Endothelial cell of umbilical vein (primary cell): ENCODE measurements around the gene ORM2.

ENCODE experiments used
- EZH2 ChIP-seq: IDR thresholded peaks from 2 replicates; pipeline ENCODE4 v1.6.1; 2012; ENCODE audit warnings: borderline replicate concordance, low read depth, mild to moderate bottlenecking, moderate library complexity, low read length, inconsistent platforms; ENCODE audit not compliant: severe bottlenecking
- GATA2 ChIP-seq: IDR thresholded peaks from 2 replicates; pipeline ENCODE4 v1.7.0; 2011; ENCODE audit warnings: low read depth, mild to moderate bottlenecking, moderate library complexity, mixed read lengths, low read length; ENCODE audit not compliant: insufficient read length, insufficient read depth
- JUN ChIP-seq: IDR thresholded peaks from 2 replicates; pipeline ENCODE4 v1.6.1; 2011; ENCODE audit warnings: borderline replicate concordance, low read depth; ENCODE audit not compliant: insufficient read length, insufficient read depth
- MYC ChIP-seq: IDR thresholded peaks from one replicate; pipeline ENCODE4 v1.6.1; 2011; ENCODE audit warnings: mild to moderate bottlenecking, low read depth, low read length
- POLR2A ChIP-seq: IDR thresholded peaks from 2 replicates; pipeline ENCODE4 v1.6.1; 2012; ENCODE audit warnings: low read depth, mild to moderate bottlenecking, control low read depth, low read length
- POLR2AphosphoS5 ChIP-seq: IDR thresholded peaks from 2 replicates; pipeline ENCODE4 v1.6.1; 2012; ENCODE audit warnings: low read depth, mild to moderate bottlenecking, control low read depth, low read length, moderate library complexity; ENCODE audit not compliant: insufficient read depth
- TF ChIP-seq, protein P1 (sequence below), 2 donors: IDR thresholded peaks; 1 replicate in 1 of 2; 2 replicates in 1 of 2; pipeline ENCODE4 v1.5.1; 2011; ENCODE audit warnings: low read length in 2 of 2, mild to moderate bottlenecking in 2 of 2, moderate library complexity in 2 of 2, control low read depth in 1 of 2, inconsistent platforms in 1 of 2, low read depth in 1 of 2; ENCODE audit not compliant: insufficient read depth in 1 of 2; ENCODE audit errors: extremely low read depth in 1 of 2
- TF ChIP-seq, protein P2 (sequence below): IDR thresholded peaks from 2 replicates; pipeline ENCODE4 v1.6.1; 2011; ENCODE audit not compliant: insufficient read depth, insufficient read length

DNA sequence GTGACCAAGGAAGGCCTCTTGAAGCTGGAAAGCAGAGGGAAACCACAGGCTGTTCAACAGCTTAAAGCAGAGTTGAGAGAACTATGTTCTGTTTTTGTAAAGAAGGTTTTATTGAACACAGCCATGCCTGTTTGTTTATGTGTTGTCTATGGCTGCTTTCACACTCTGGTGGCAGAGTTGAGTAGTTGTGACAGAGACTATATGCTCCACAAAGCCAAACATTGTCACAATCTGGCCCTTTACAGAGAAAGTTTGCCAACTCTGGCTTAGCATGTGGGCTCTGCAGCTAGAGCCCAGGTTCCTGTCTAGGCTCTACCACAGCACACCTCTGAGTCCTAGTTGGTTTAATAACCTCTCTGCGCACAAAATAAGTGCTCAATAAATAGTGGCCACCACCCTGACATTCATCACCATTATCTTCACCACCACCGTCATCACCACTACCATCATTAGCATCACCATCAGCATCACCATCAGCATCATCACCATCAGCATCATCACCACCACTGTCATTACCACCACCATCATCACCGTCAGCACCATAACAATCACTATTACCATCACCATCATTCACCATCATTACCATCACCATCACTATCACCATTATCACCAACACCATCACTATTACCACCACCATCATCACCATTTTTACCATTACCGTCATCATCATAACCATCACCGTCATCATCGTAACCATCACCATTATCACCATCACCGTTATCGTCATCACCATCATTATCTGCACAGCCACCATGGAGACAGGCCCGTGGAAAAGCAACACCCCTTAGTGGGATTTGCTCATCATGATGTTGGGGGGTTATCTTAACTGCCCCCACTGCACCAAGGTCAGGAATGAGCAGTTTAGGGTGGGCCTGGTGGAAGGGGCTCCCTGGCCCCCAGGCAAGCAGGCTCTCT is 39.8 kb downstream of the ORM2 start:
- TF ChIP-seq, protein P1, sequence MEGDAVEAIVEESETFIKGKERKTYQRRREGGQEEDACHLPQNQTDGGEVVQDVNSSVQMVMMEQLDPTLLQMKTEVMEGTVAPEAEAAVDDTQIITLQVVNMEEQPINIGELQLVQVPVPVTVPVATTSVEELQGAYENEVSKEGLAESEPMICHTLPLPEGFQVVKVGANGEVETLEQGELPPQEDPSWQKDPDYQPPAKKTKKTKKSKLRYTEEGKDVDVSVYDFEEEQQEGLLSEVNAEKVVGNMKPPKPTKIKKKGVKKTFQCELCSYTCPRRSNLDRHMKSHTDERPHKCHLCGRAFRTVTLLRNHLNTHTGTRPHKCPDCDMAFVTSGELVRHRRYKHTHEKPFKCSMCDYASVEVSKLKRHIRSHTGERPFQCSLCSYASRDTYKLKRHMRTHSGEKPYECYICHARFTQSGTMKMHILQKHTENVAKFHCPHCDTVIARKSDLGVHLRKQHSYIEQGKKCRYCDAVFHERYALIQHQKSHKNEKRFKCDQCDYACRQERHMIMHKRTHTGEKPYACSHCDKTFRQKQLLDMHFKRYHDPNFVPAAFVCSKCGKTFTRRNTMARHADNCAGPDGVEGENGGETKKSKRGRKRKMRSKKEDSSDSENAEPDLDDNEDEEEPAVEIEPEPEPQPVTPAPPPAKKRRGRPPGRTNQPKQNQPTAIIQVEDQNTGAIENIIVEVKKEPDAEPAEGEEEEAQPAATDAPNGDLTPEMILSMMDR (IDR thresholded peaks at IDR 0.05; ENCODE audit: extremely low read depth in 1 of 2, insufficient read depth in 1 of 2, low read depth in 1 of 2, low read length in 2 of 2) = no peak
- TF ChIP-seq POLR2AphosphoS5 (no peak), POLR2A (no peak), EZH2 (no peak), GATA2 (no peak), JUN (no peak), MYC (no peak)
- TF ChIP-seq, protein P2, sequence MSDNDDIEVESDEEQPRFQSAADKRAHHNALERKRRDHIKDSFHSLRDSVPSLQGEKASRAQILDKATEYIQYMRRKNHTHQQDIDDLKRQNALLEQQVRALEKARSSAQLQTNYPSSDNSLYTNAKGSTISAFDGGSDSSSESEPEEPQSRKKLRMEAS = no peak
